GM18909 (cell line): ENCODE data around the gene RAPGEF4.
A peak's percentile ranks its signal among the peaks of the same experiment; 100 is the strongest.
"Not testable (repeated sequence)": the region's sequence is repeated elsewhere in the genome, so short reads cannot be mapped to it uniquely, and the experiment has no call there.

Experiments used
- ATAC-seq: cut with Tn5 transposase; IDR thresholded peaks from one replicate; pipeline ENCODE4 v1.9.1; 2021; ENCODE audit warnings: mild to moderate bottlenecking; ENCODE audit not compliant: unreplicated experiment, poor library complexity

Gene RAPGEF4

DNA sequence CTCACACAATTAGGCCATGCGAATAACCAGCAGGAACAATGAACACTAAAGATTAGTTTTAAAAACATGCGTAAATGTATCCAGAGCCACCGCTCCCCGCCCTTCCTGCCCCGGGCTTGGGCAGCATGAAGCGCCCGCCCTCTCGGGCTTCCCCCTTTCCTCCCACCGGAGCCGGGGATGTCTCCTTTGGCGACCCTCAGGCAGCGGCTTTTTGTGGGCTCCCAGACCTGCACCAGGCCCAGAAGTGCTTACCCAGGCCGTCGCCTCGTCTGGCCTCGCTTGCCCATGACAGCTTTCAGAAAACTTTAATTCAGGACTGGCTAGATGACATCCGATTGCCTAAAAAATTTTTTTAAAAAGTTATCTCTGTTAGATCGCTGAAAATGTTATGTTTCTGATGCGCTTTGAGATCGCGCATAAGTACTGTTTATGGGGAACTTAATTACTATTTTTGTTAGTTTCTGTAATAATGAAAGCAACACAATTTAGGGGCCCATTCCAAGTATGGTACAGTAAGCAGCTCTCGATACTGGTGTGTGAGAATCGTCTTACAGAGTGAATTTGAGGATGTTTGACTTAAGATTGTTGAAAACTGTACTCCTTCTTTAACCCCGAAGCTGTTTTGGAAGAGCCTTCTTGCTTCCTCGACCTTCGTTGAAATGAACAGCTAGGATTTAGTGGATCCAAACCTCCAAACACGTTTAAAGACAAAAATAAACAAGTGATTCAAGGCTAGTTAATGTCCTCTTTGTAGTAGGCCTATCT lies 341.1 kb downstream of the RAPGEF4 start:
- ATAC-seq, result peak; percentile 36

GRCh38 chr2:173077506-173078177 lies 342.0 kb downstream of the RAPGEF4 start:
- no peak for ATAC-seq

DNA sequence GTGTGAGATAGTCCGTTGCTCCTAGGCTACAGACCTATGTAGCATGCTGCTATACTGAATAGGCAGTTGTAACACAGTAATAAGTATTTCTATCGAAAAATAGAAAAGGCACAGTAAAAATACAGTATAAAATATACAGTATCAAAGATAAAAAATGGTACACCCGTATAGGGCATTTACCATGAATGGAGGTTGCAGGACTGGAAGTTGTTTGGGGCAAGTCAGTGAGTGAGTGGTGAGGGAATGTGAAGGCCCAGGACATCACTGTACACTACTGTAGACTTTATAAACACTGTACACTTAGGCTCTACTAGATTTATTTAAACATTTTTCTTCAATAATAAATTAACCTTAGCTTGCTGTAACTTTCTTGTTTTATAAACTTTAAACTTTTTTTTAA lies 343.5 kb downstream of the RAPGEF4 start:
- no peak for ATAC-seq

- no peak for ATAC-seq
Measured at GRCh38 chr2:173079973-173080860, 344.6 kb downstream of the RAPGEF4 start.

DNA sequence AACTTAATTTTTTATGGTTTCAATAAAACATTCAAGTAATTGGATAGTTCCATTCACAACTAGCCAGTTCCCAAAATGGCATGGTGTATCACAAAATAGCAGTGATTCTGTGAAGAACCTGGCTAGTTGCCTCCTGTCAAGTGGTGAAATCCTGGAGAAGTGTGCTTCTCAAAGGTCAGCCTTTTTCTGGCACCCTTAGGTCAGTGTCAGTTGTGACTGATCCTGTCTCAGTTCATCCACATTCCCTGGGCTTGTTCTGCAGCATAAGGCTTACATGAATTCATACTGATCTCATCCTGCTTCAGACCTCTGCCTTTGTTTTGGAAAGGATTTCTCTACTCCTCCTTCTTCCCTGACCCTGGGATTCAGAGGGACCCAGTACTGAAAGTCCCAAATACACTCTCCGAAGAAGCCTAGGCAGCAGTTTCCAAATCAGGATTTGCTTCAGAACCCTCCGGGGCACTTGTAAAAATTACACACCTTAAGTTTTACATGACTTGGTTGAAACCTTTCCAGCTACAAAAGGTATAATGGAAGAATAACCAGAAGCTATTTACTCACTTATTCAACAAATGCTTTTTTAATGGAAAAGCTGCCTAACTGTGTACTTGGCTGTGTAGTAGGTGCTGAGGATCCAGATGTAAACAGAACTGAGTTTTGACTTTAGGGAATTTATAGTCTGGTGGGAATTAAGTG lies 351.0 kb downstream of the RAPGEF4 start:
- ATAC-seq, result no peak

DNA sequence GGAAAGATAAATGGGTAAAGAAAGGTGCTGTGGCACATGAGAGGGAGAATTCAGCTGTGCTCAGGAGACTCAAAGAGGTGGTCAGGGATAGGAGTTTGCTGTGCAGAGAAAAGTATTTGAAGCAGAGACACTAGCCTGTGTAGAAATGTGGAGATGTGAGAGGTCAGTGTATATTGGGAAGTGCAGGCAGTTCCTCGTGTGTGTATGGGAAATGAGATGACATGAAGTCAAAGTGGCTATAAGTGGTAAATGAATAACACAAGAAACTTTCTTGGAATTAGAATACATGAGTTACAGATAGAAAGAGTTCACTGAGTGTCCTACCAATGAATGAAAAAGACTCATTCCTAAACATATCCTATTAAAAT lies 351.6 kb downstream of the RAPGEF4 start:
- no peak for ATAC-seq

DNA sequence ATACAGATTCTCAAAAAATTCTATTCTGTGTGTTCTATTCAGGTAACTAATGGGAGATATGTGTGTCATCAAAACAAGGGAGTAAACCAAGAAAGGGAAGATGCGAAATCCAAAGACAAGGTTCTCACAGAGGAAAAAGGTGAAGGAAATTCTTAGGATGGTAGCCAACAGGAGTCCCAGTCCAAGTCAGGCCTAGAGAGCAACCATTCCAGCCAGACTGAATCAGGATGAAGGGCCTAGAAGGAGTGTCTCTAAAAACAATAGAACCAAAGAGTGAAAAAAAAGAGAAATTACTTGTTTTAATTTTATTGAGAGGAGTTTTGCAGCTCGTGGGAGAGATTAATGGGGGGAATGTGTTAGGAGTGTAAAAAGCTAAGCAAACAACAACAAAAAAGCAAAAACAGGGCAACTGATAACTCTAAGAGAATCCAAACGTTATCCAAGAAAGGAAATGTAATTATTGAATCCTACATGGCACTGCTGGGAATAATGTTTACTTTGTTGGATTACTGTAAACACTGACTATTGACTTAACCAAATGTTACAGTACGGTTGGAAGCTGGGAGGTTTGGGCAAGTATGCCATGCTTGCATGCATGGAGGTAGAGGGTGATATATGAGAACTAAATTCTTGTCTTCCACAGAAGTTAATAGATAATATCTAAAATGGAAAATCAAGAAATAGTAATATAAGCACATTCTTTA lies 352.3 kb downstream of the RAPGEF4 start:
- ATAC-seq, result no peak

DNA sequence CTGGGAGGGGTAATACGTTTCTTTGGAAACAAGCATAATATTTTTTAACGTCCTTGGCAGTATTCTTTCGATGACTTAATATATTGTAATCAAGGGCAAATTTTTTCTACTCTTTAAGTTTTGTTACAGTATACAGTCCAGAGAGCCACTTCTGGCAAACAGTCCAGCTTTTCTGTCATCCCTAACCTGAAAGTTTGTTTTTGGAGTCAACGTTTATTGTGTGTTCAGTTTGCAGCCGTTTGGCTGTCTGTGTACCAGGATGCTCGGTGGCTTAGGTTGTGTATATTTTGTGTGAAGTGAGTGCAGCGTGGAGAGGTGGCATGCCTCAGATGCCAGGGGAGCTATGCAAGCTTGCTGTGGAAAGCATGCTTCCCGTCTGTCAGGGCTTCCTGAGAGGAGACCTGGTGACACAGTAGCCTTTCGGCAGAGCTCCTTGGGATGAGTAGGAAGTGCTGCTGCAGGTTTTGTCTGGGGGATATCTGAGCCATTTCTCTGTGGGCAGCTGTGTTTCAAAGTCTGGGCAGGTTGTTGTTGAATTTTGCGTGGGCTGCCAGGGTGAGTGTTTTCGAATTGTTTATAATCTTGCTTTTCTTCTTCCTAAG lies 354.7 kb downstream of the RAPGEF4 start:
- no peak for ATAC-seq

DNA sequence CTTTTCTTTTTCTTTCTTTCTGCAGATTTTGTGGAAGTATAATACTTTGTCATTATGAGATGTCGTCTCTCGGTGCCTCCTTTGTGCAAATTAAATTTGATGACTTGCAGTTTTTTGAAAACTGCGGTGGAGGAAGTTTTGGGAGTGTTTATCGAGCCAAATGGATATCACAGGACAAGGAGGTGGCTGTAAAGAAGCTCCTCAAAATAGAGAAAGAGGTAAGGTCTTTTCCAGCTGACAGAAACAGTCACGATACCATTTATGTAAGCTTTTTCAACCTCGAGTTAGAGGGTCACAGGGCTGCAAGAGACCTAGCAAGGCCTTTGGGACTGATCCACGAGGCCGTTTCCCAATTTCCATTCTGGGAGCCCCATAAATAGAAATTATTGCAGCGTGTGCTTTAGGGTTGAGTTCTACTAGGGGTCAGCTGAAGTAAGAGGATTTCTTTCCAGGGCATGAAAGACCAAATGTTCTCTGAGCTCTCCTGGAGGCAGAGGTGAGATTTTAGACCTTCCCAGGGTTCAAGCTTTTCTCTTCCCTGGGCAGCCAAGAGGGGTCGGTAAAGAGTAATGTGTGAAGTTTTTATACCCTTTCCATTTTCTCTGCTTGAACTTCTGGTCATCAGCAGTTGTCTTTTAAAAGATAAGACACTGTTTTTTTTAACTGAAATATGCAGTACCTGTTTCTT lies 355.5 kb downstream of the RAPGEF4 start:
- no peak for ATAC-seq

GRCh38 chr2:173091910-173092309 lies 356.3 kb downstream of the RAPGEF4 start:
- ATAC-seq, result no peak

DNA sequence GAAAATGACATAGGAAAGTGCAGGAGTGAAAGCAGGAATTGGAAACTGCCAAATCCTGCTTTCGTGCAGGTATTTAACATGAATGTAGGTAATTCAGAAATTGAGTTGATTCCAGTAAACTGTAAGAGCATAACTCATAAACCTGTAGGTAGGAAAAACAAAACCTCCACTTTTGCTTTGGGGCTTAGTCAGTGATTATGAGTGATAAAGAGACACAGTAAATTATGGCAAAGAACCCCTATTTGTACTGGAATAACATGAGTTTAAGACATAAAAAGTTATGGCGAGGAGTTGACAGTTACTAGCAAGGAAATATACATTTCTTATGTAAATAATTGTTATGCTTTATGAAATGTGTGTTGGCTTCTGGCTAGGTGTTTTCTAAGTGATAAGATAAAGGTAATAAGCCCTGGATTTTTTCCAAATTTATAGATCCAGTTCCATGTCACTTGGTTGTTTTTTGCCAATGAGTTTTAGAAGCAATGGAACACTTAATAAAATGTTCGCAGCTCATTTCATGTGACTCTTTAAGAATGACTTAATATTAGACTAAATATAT lies 357.3 kb downstream of the RAPGEF4 start:
- ATAC-seq, result no peak

- ATAC-seq, result not testable (repeated sequence)
Measured at GRCh38 chr2:173093617-173094016, 358.0 kb downstream of the RAPGEF4 start.

DNA sequence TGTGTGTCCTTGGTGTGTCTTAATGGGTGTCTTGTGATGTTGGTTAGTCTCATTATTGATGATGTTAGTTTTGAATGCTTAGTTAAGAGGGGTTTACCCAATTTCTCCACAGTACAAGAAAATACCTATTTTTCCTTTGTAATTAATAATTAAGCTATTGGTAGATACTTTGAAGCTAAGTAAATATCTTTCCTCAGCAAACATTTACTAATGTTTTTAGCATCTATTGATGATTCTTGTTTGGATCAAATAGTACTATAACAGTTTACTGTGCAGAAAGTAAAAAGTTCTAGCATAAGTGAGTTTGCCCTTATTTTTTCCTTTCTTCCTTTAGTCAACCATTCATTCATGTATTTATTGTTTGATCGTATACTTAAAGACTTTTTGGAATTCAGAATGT lies 359.1 kb downstream of the RAPGEF4 start:
- no peak for ATAC-seq

DNA sequence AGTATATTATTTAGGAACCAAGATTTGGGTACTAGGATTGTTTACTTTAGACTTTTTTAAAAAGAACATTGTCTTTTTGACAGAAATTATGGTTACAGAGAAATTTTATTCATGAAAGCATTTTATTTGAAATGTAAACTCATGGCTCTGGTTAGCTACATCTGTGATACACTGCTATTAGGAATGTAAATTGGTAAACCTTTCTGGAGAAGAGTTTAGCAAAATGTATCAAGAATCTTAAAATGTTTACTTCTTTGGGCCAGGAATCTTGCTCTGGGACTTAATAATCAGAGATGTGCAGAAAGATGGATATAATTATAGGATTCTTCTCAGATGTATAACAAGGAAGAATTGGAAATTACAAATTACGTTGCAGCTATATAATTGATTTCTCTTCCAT lies 359.7 kb downstream of the RAPGEF4 start:
- no peak for ATAC-seq

DNA sequence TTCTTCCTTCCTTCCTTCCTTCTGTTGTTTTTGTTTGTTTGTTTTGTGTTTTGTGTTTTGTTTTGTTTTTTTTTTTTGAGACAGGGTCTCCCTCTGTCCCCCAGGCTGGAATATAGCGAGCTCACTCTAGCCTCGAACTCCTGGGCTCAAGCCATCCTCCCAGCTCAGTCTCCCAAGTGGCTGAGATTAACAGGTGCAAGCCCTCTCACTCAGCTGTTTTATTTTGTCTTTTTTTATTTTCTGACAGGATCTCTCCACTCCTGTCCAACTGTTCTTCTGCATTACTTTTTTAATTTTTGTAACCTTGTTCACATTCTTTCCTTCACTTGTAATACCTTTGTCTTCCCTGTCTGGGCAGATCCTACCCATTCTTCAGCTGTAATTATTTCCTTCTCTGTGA lies 363.6 kb downstream of the RAPGEF4 start:
- ATAC-seq, result no peak

DNA sequence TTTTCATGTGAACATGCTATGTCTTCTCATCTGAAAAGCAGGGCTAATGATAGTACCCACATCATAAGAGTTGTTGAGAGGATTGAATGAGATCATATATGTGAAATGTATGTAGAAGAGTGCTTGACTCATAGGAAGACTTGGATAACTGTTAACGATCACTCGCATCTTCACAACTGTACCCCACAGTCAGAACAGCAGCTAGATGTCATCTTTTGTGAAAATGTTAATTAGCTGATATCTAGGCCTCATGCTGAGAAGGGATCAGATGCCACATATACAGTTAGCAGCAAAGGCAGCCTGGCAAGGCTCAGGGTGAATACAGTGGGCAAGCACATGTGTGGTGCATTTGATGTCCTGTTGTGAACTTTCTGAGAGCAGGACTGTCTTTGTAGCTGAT lies 364.2 kb downstream of the RAPGEF4 start:
- no peak for ATAC-seq

DNA sequence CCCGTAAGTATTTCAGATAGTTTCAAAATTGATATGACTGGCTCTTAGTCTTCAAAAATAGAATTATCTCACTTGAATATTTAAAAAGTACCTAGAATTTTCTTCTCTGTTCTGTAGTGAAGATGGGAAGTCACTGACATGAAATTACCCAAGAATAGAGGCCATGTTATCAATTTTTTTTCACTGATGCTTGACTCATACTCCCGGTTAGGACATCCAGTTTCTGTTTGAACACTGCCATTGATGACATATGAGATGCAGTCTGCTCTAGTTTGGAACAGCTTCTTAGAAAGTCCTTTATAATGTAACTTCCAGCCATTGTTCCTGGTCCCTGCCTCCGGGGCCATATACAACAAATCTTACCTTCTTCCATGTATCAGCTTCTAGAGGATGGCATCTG lies 366.0 kb downstream of the RAPGEF4 start:
- peak; percentile 59 for ATAC-seq
